ENCODE data around the gene HOXB7. TPM values are rescaled to one million over a fixed set of nuclear protein-coding genes. Genes with fewer than 3 reads are reported as not detected.

The HOXB7 gene
- total and polyA plus RNA-seq, 8 donors = 0.35 to 1.3 (median 0.70) TPM; not detected in 2

DNA sequence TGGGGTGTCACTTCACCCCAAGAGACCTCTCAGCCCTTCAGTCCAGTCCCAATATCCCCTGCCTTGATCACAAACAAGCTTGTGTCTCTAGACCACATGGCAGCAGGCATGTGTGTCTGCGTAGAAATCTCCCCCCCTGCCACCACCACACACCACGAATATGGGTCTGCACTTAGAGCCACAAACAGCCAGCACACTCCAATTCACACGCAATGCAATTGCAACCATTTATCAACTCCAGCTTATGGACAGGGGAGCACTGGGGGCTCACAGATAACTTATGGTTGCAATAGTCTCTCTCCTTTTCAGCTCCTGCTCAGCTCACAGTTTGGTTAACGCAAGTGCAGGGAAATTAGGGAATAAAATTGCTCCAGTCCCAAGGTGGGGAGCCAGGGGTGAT lies 12.8 kb upstream of the HOXB7 start:
- FAIRE-seq (no peak), DNase-seq (no peak), ATAC-seq (no peak)
- WGBS, 2 donors = 10 to 20% methylated on average over 4 of the region's 4 CpGs
- Histone ChIP-seq H3K27me3 (peaks cover 5 to 74% (median 22%) of the 10 kb centered on the region in 4 donors), H3K4me3 (no peak overlapping the region), H3K27ac (no peak overlapping the region), H3K4me1 (peaks cover 8 to 15% (median 12%) of the 10 kb centered on the region in 3 donors), H3K9me3 (no peaks in the 10 kb centered on the region), H3K36me3 (no peaks in the 10 kb centered on the region)
- TF ChIP-seq, protein P1, sequence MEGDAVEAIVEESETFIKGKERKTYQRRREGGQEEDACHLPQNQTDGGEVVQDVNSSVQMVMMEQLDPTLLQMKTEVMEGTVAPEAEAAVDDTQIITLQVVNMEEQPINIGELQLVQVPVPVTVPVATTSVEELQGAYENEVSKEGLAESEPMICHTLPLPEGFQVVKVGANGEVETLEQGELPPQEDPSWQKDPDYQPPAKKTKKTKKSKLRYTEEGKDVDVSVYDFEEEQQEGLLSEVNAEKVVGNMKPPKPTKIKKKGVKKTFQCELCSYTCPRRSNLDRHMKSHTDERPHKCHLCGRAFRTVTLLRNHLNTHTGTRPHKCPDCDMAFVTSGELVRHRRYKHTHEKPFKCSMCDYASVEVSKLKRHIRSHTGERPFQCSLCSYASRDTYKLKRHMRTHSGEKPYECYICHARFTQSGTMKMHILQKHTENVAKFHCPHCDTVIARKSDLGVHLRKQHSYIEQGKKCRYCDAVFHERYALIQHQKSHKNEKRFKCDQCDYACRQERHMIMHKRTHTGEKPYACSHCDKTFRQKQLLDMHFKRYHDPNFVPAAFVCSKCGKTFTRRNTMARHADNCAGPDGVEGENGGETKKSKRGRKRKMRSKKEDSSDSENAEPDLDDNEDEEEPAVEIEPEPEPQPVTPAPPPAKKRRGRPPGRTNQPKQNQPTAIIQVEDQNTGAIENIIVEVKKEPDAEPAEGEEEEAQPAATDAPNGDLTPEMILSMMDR (IDR thresholded peaks at IDR 0.05) = no peak
- intact Hi-C loops (cut with DNase I) = no loop called here

GRCh38 chr17:48622857-48623256 lies 12.0 kb upstream of the HOXB7 start:
- TF ChIP-seq, protein P1 (IDR thresholded peaks at IDR 0.05) = no peak
- H3K36me3 ChIP-seq = no peaks in the 10 kb centered on the region
- peaks cover 1 to 75% (median 24%) of the 10 kb centered on the region in 4 donors for H3K27me3 ChIP-seq
- 14 to 17% methylated on average over 11 of the region's 11 CpGs for WGBS, 2 donors
- ATAC-seq = no peak
- H3K27ac ChIP-seq = no peak overlapping the region
- no peaks in the 10 kb centered on the region for H3K9me3 ChIP-seq
- intact Hi-C loops (cut with DNase I) = no loop called here
- DNase-seq = no peak
- peaks cover 8 to 15% (median 12%) of the 10 kb centered on the region in 3 donors for H3K4me1 ChIP-seq
- H3K4me3 ChIP-seq = no peak overlapping the region
- FAIRE-seq = no peak

GRCh38 chr17:48621410-48622392 lies 10.9 kb upstream of the HOXB7 start:
- TF ChIP-seq, protein P1 (IDR thresholded peaks at IDR 0.05) = no peak
- Histone ChIP-seq H3K27me3 (peaks cover 0 to 70% (median 23%) of the 10 kb centered on the region in 4 donors), H3K4me1 (peaks cover 8 to 15% (median 12%) of the 10 kb centered on the region in 3 donors), H3K9me3 (no peaks in the 10 kb centered on the region), H3K27ac (no peak overlapping the region), H3K4me3 (no peak overlapping the region), H3K36me3 (no peaks in the 10 kb centered on the region)
- no peak for DNase-seq
- ATAC-seq = no peak
- no peak for FAIRE-seq
- intact Hi-C loops (cut with DNase I) = no loop called here
- WGBS, 2 donors = 8% methylated on average over 41 of the region's 41 CpGs

DNA sequence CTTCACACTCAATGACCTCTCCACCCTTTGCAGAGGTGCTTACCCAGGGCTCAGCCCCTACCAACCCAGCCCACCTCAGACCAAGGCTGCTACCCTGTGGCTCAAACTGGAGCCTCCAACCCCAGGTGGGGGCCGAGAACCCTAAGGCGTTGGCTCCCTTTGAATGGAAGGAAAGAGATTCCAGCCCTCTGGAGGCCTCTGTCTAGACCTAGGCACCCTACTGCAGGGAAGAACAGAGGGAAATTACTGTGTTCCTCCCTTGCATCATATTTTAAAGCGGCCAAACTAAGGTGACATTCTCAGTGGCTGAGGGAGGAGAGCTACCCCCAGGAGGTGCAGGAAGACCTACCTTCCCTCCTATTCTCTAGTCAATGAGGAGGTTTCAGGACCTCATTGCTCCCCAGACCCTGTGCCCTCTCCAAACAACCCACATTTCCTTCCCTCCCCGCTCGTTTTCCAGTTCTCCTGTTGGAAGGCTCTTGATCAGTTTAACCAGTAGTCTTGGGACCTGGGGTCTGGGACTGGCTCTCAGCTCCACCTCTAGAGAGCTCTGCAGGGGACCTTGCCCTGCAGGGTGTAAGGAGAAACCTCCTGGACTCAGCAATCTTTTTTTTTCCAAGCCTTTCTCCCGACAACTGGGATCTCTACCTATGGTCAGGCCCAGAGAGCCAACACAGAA lies 9.8 kb upstream of the HOXB7 start:
- no peak overlapping the region for H3K27ac ChIP-seq
- no peak overlapping the region for H3K4me3 ChIP-seq
- FAIRE-seq = no peak
- H3K36me3 ChIP-seq = no peaks in the 10 kb centered on the region
- no peak for ATAC-seq
- 21 to 22% methylated on average over 6 of the region's 6 CpGs for WGBS, 2 donors
- no peak for DNase-seq
- H3K27me3 ChIP-seq = peaks cover 9 to 71% (median 24%) of the 10 kb centered on the region in 4 donors
- no peaks in the 10 kb centered on the region for H3K9me3 ChIP-seq
- intact Hi-C loops (cut with DNase I) = no loop called here
- peaks cover 6 to 8% (median 7%) of the 10 kb centered on the region in 3 donors for H3K4me1 ChIP-seq
- TF ChIP-seq, protein P1 (IDR thresholded peaks at IDR 0.05) = no peak

Data from pancreas (tissue), 10 donors.